HepG2 (cell line): ENCODE measurements around the gene DIO1. TPM values are rescaled to one million over a fixed set of nuclear protein-coding genes. Genes with fewer than 3 reads are reported as not detected.
A peak's percentile ranks its signal among the peaks of the same experiment; 100 is the strongest.

Experiments
- ATAC-seq: fragments of 200-7000 bp; cut with Tn5 transposase; 3 replicates; pipeline ENCODE4 v1.9.1; 2020; ENCODE audit warnings: mild to moderate bottlenecking, moderate library complexity
- BruUV-seq: library from RNA; stranded (reverse); fragments of 400-500 nt; replicated peaks from 2 replicates; lab custom pipeline; 2021; lab: Mats Ljungman, UMichigan
- CTCF ChIA-PET: fragments of 300-600 bp; formaldehyde crosslinking; extraction: SDS; loops from one replicate; lab custom pipeline; 2021; ENCODE audit warnings: low total read pairs, inconsistent platforms, low intra/inter-chr PET ratio; lab: Yijun Ruan, JAX
- POLR2A ChIA-PET: fragments of 350-600 bp; sonication (Branson Sonifier 250); formaldehyde crosslinking; loops from one replicate; lab custom pipeline; 2020; ENCODE audit warnings: antibody characterized with exemption, inconsistent platforms; lab: Yijun Ruan, JAX
- DNase-seq: peaks from one replicate; pipeline ENCODE4 v3.0.0-alpha.2; 2015; ENCODE audit warnings: low spot score
- FAIRE-seq: peaks from 3 replicates; lab custom pipeline; 2011; peaks lifted over from hg19 to GRCh38; lab: Jason Lieb, UNC
- H2AFZ ChIP-seq: one replicate; pipeline ENCODE4 v1.6.1; 2011; ENCODE audit warnings: low read length, inconsistent platforms
- H3K27ac ChIP-seq: fragments of 300-600 bp; 3 replicates; pipeline ENCODE4 v1.8.0; 2011; ENCODE audit warnings: mixed run types, mild to moderate bottlenecking, mixed read lengths, low read length, inconsistent platforms; ENCODE audit not compliant: insufficient read depth; ENCODE audit errors: extremely low read length
- H3K27me3 ChIP-seq, 2 experiments: fragments of 200-600 bp in 1 of 2; 2 replicates in 1 of 2; 3 replicates in 1 of 2; pipeline versions ENCODE4 v1.6.0 to v1.8.0; 2011; ENCODE audit warnings: low read length in 2 of 2, mild to moderate bottlenecking in 2 of 2, moderate library complexity in 2 of 2, inconsistent platforms in 1 of 2; ENCODE audit not compliant: insufficient read depth in 2 of 2, control insufficient read depth in 1 of 2
- H3K36me3 ChIP-seq, 2 experiments: fragments of 200-600 bp in 1 of 2; replicated peaks in 1 of 2; 2 replicates in 1 of 2; 3 replicates in 1 of 2; pipeline versions ENCODE4 v1.5.1 to v1.8.0; 2011; ENCODE audit warnings: low read length in 2 of 2, inconsistent platforms in 1 of 2; ENCODE audit not compliant: insufficient read depth in 2 of 2, control insufficient read depth in 1 of 2
- H3K4me1 ChIP-seq: 2 replicates; pipeline ENCODE4 v1.5.1; 2012; ENCODE audit warnings: low read length, inconsistent platforms; ENCODE audit not compliant: insufficient read depth
- H3K4me2 ChIP-seq: 2 replicates; pipeline ENCODE4 v1.6.0; 2011; ENCODE audit warnings: low read depth, low read length, inconsistent platforms
- H3K4me3 ChIP-seq, 3 experiments: fragments of 200-600 bp in 1 of 3; sonication (generic), shearing (Covaris generic) in 1 of 3; replicated peaks in 1 of 3; 2 replicates each; pipeline ENCODE4 v1.5.1; 2011 to 2016; ENCODE audit warnings: low read length in 3 of 3, inconsistent platforms in 2 of 3, low read depth in 2 of 3, mild to moderate bottlenecking in 2 of 3, control low read depth in 1 of 3, mixed read lengths in 1 of 3; ENCODE audit not compliant: insufficient read depth in 1 of 3
- H3K79me2 ChIP-seq: one replicate; pipeline ENCODE4 v1.6.1; 2011; ENCODE audit warnings: low read length, inconsistent platforms; ENCODE audit not compliant: insufficient read depth
- H3K9ac ChIP-seq: 2 replicates; pipeline ENCODE4 v1.6.0; 2011; ENCODE audit warnings: mild to moderate bottlenecking, low read depth, low read length, inconsistent platforms; ENCODE audit not compliant: insufficient read depth
- H3K9me3 ChIP-seq: 2 replicates; pipeline ENCODE4 v1.5.1; 2012; ENCODE audit warnings: mild to moderate bottlenecking, low read length
- H4K20me1 ChIP-seq: 2 replicates; pipeline ENCODE4 v1.6.0; 2011; ENCODE audit warnings: inconsistent platforms, mild to moderate bottlenecking, low read length, moderate library complexity; ENCODE audit not compliant: insufficient read depth
- ARID4A ChIP-seq: sonication (generic); formaldehyde crosslinking; IDR thresholded peaks from 2 replicates; pipeline ENCODE4 v1.5.0; 2020; ENCODE audit warnings: mild to moderate bottlenecking, missing genetic modification reagents, borderline replicate concordance
- GATAD2A ChIP-seq: IDR thresholded peaks from 2 replicates; pipeline ENCODE4 v1.6.1; 2016
- HOMEZ ChIP-seq: IDR thresholded peaks from 2 replicates; pipeline ENCODE4 v1.6.1; 2016; ENCODE audit warnings: low read depth
- NPAS2 ChIP-seq: sonication (generic); formaldehyde crosslinking; IDR thresholded peaks from 2 replicates; pipeline ENCODE4 v1.8.0; 2022; ENCODE audit warnings: mild to moderate bottlenecking, missing genetic modification reagents, borderline replicate concordance
- PHF21A ChIP-seq: sonication (generic); formaldehyde crosslinking; IDR thresholded peaks from 2 replicates; pipeline ENCODE4 v1.5.0; 2020; ENCODE audit warnings: mild to moderate bottlenecking, missing genetic modification reagents
- PHF8 ChIP-seq: sonication (generic); formaldehyde crosslinking; IDR thresholded peaks from 2 replicates; pipeline ENCODE4 v1.5.0; 2020; ENCODE audit warnings: missing genetic modification reagents
- PRPF4 ChIP-seq: fragments of 200-400 bp; formaldehyde crosslinking; IDR thresholded peaks from 2 replicates; pipeline ENCODE4 v1.6.1; 2016; ENCODE audit warnings: low read length, low read depth; ENCODE audit not compliant: poor library complexity, severe bottlenecking
- SIX1 ChIP-seq: sonication (generic); formaldehyde crosslinking; IDR thresholded peaks from 2 replicates; pipeline ENCODE4 v1.4.0; 2020; ENCODE audit warnings: missing genetic modification reagents, borderline replicate concordance
- SOX6 ChIP-seq, 2 experiments: fragments of 450-650 bp in 1 of 2; sonication (generic) in 1 of 2; formaldehyde crosslinking in 1 of 2; IDR thresholded peaks; 2 replicates each; pipeline versions ENCODE4 v1.4.0 to v1.6.1; 2017 to 2020; ENCODE audit warnings: antibody characterized with exemption in 1 of 2, mild to moderate bottlenecking in 1 of 2, missing genetic modification reagents in 1 of 2
- ZBTB7B ChIP-seq: sonication (generic); formaldehyde crosslinking; IDR thresholded peaks from 2 replicates; pipeline ENCODE4 v1.4.0; 2020; ENCODE audit warnings: missing genetic modification reagents
- ZFP36 ChIP-seq: fragments of 150-350 bp; IDR thresholded peaks from 2 replicates; pipeline ENCODE4 v1.6.1; 2018; ENCODE audit warnings: borderline replicate concordance, low read length, low read depth; ENCODE audit not compliant: partially characterized antibody
- WGBS: methylation state at CpG from one replicate; pipeline ENCODE4 v1.1.6; 2017; ENCODE audit warnings: low lambda C conversion rate; 5-methylcytosine and 5-hydroxymethylcytosine counted together
- in situ Hi-C: cut with HindIII; loops from 2 replicates; pipeline ENCODE4 v1.10.0; 2017; ENCODE audit warnings: low pct_unique_long_range_greater_than_20kb; ENCODE audit not compliant: extremely low pct_ligation_motif_present
- intact Hi-C: fragments of 100-400 bp; cut with micrococcal nuclease; formaldehyde crosslinking; loops from one replicate; pipeline ENCODE4 v1.10.0; 2022; ENCODE audit not compliant: unreplicated experiment
- polyA plus RNA-seq, 8 experiments: library from polyadenylated mRNA; depleted of rRNA in 3 of 8; stranded (reverse) in 7 of 8; unstranded in 1 of 8; fragments of >200 nt; fragmentation: Illumina TruSeq in 4 of 8; extraction: Trizol in 4 of 8; gene quantifications; 2 replicates each; pipeline versions ENCODE4 v1.2.1 to v1.2.3, GENCODE V29; 2011 to 2016; ENCODE audit warnings: low read depth in 4 of 8, missing spikeins in 1 of 8, mixed read lengths in 1 of 8; ENCODE audit not compliant: insufficient read depth in 1 of 8
- total RNA-seq, 5 experiments: library from RNA; depleted of rRNA; stranded (reverse); fragments of >200 nt; fragmentation: Illumina TruSeq; extraction: Trizol; gene quantifications; 2 replicates each; pipeline ENCODE4 v1.2.3, GENCODE V29; 2016; ENCODE audit warnings: low read depth in 1 of 5
- TF ChIP-seq, protein P1 (sequence below): sonication (generic); formaldehyde crosslinking; IDR thresholded peaks from 2 replicates; pipeline ENCODE4 v1.4.0; 2020; ENCODE audit warnings: missing genetic modification reagents, borderline replicate concordance
- TF ChIP-seq, protein P2 (sequence below): sonication (generic); formaldehyde crosslinking; IDR thresholded peaks from 2 replicates; pipeline ENCODE4 v1.5.1; 2020; ENCODE audit warnings: missing genetic modification reagents, mild to moderate bottlenecking, borderline replicate concordance

Gene DIO1
- total and polyA plus RNA-seq, 2 of the 13 experiments (the other 11 are each of a cell fraction or from before 2014, with no cell fraction given): 13.5 to 45.6 TPM

GRCh38 chr1:53899206-53899628 is 5.2 kb downstream of the DIO1 start:
- H3K27ac ChIP-seq: peak overlapping the region; percentile 89
- intact Hi-C loops: loop anchor here (1.0 kb wide), 1 partner anchor 8 kb away; no protein-coding TSS in a partner anchor
- WGBS: 0% methylated on average over 2 of the region's 2 CpGs
- ChIA-PET CTCF (no interaction called here), POLR2A (interaction anchor here (1.0 to 5.1 kb wide), 6 partner anchors 8 to 49 kb away, joined by 3 to 46 read pairs (median 12); partner anchors contain the start of genes IFT25, LRRC42 and YIPF1)
- FAIRE-seq: peak; percentile 85
- no TSS peak for BruUV-seq
- no peaks in the 10 kb centered on the region for H3K36me3 ChIP-seq
- DNase-seq: peak; percentile 79
- peak overlapping the region; percentile 88 for H3K4me2 ChIP-seq
- peak overlapping the region; percentile 70 for H2AFZ ChIP-seq
- in situ Hi-C loops: no loop called here
- no peaks in the 10 kb centered on the region for H4K20me1 ChIP-seq
- H3K79me2 ChIP-seq: peaks cover 13% of the 10 kb centered on the region
- H3K4me3 ChIP-seq: peak overlapping the region; percentile 4 to 61 (median 42); a peak in 3 of 6 replicates
- ATAC-seq: peak; percentile 81
- H3K9me3 ChIP-seq: no peaks in the 10 kb centered on the region
- peaks cover 92% of the 10 kb centered on the region for H3K4me1 ChIP-seq
- no peaks in the 10 kb centered on the region for H3K27me3 ChIP-seq
- H3K9ac ChIP-seq: peak overlapping the region; percentile 59
- TF ChIP-seq, protein P1, sequence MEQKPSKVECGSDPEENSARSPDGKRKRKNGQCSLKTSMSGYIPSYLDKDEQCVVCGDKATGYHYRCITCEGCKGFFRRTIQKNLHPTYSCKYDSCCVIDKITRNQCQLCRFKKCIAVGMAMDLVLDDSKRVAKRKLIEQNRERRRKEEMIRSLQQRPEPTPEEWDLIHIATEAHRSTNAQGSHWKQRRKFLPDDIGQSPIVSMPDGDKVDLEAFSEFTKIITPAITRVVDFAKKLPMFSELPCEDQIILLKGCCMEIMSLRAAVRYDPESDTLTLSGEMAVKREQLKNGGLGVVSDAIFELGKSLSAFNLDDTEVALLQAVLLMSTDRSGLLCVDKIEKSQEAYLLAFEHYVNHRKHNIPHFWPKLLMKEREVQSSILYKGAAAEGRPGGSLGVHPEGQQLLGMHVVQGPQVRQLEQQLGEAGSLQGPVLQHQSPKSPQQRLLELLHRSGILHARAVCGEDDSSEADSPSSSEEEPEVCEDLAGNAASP (CRISPR knock-in tag): peak; percentile 72; the same call in 1 of the 2 replicates
- TF ChIP-seq GATAD2A (CRISPR knock-in tag): peak; percentile 62; the same call in 1 of the 2 replicates
- peak; percentile 58; the same call in 1 of the 2 replicates for TF ChIP-seq PHF21A (CRISPR knock-in tag)
- TF ChIP-seq PRPF4: no peak
- peak; percentile 11; the same call in 1 of the 2 replicates for TF ChIP-seq ARID4A (CRISPR knock-in tag)
- TF ChIP-seq ZFP36: no peak
- TF ChIP-seq HOMEZ (CRISPR knock-in tag): 0 out of 2 replicates have a peak, but pooled peaks have one; percentile 47
- no peak for TF ChIP-seq SOX6 (IDR thresholded peaks at IDR 0.05)
- TF ChIP-seq SOX6 (CRISPR knock-in tag; IDR thresholded peaks at IDR 0.05): peak; percentile 30; the same call in 1 of the 2 replicates
- no peak for TF ChIP-seq NPAS2 (CRISPR knock-in tag)
- TF ChIP-seq, protein P2, sequence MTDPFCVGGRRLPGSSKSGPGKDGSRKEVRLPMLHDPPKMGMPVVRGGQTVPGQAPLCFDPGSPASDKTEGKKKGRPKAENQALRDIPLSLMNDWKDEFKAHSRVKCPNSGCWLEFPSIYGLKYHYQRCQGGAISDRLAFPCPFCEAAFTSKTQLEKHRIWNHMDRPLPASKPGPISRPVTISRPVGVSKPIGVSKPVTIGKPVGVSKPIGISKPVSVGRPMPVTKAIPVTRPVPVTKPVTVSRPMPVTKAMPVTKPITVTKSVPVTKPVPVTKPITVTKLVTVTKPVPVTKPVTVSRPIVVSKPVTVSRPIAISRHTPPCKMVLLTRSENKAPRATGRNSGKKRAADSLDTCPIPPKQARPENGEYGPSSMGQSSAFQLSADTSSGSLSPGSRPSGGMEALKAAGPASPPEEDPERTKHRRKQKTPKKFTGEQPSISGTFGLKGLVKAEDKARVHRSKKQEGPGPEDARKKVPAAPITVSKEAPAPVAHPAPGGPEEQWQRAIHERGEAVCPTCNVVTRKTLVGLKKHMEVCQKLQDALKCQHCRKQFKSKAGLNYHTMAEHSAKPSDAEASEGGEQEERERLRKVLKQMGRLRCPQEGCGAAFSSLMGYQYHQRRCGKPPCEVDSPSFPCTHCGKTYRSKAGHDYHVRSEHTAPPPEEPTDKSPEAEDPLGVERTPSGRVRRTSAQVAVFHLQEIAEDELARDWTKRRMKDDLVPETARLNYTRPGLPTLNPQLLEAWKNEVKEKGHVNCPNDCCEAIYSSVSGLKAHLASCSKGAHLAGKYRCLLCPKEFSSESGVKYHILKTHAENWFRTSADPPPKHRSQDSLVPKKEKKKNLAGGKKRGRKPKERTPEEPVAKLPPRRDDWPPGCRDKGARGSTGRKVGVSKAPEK (CRISPR knock-in tag): no peak
- peak; percentile 27; the same call in 1 of the 2 replicates for TF ChIP-seq PHF8 (CRISPR knock-in tag)
- TF ChIP-seq SIX1 (CRISPR knock-in tag): no peak
- peak; percentile 39; the same call in 1 of the 2 replicates for TF ChIP-seq ZBTB7B
